HEK293 (cell line): ENCODE measurements around the gene HSD17B1.

ENCODE experiments used
- CTCF ChIA-PET: fragments of 350-600 bp; formaldehyde crosslinking; extraction: SDS; loops from one replicate; lab custom pipeline; 2021; ENCODE audit warnings: antibody characterized with exemption; lab: Yijun Ruan, JAX
- POLR2A ChIA-PET: fragments of 300-600 bp; formaldehyde crosslinking; extraction: SDS; loops from one replicate; lab custom pipeline; 2020; ENCODE audit warnings: antibody characterized with exemption, inconsistent platforms; lab: Yijun Ruan, JAX
- H3K27ac ChIP-seq: fragments of 200-500 bp; sonication (Bioruptor generic); 2 replicates; pipeline ENCODE4 v1.5.1; 2014; ENCODE audit warnings: low read depth, low read length, control low read depth, inconsistent platforms; ENCODE audit errors: extremely low read depth
- H3K36me3 ChIP-seq, 2 experiments: fragments of 200-500 bp in 1 of 2; sonication (Bioruptor generic) in 1 of 2; 1 replicate in 1 of 2; 2 replicates in 1 of 2; pipeline ENCODE4 v1.5.1; 2014 to 2017; ENCODE audit warnings: inconsistent platforms in 2 of 2, low read length in 2 of 2; ENCODE audit not compliant: control insufficient read depth in 2 of 2, insufficient read depth in 1 of 2
- H3K4me1 ChIP-seq: fragments of 200-500 bp; sonication (Bioruptor generic); 2 replicates; pipeline ENCODE4 v1.5.1; 2014; ENCODE audit warnings: mild to moderate bottlenecking, low read length, inconsistent platforms; ENCODE audit not compliant: control insufficient read depth, insufficient read depth
- H3K4me3 ChIP-seq: 2 replicates; pipeline ENCODE4 v1.5.1; 2011; ENCODE audit warnings: low read depth, mild to moderate bottlenecking, control low read depth, low read length, moderate library complexity
- H3K9me3 ChIP-seq: fragments of 200-500 bp; sonication (Bioruptor generic); 2 replicates; pipeline ENCODE4 v1.5.1; 2014; ENCODE audit warnings: low read depth, low read length, inconsistent platforms; ENCODE audit not compliant: control insufficient read depth, insufficient read depth
- ATF2 ChIP-seq: fragments of 450-650 bp; formaldehyde crosslinking; IDR thresholded peaks from 2 replicates; pipeline ENCODE4 v1.5.1; 2016; ENCODE audit warnings: missing biosample characterization, missing genetic modification characterization, low read depth
- REPIN1 ChIP-seq: fragments of 450-650 bp; formaldehyde crosslinking; IDR thresholded peaks from 2 replicates; pipeline ENCODE4 v1.5.1; 2017; ENCODE audit warnings: missing biosample characterization, missing genetic modification characterization, low read depth
- SETDB1 ChIP-seq: IDR thresholded peaks from one replicate; pipeline ENCODE4 v1.6.1; 2017; ENCODE audit warnings: mild to moderate bottlenecking, low read length, moderate library complexity, mixed read lengths; ENCODE audit not compliant: insufficient read length
- SP7 ChIP-seq: fragments of 450-650 bp; formaldehyde crosslinking; IDR thresholded peaks from 2 replicates; pipeline ENCODE4 v1.5.1; 2016; ENCODE audit warnings: missing biosample characterization, missing genetic modification characterization
- TCF7L2 ChIP-seq: IDR thresholded peaks from 2 replicates; pipeline ENCODE4 v1.6.1; 2011; ENCODE audit warnings: low read depth, mild to moderate bottlenecking, inconsistent platforms, low read length, moderate library complexity, borderline replicate concordance
- ZBTB17 ChIP-seq: fragments of 450-650 bp; formaldehyde crosslinking; IDR thresholded peaks from 2 replicates; pipeline ENCODE4 v1.5.1; 2016; ENCODE audit warnings: missing biosample characterization, missing genetic modification characterization
- ZBTB44 ChIP-seq: fragments of 450-650 bp; IDR thresholded peaks from 2 replicates; pipeline ENCODE4 v1.5.1; 2018; ENCODE audit warnings: missing biosample characterization, mild to moderate bottlenecking, missing genetic modification characterization
- ZBTB48 ChIP-seq: fragments of 450-650 bp; formaldehyde crosslinking; IDR thresholded peaks from 2 replicates; pipeline ENCODE4 v1.5.1; 2016; ENCODE audit warnings: missing biosample characterization, missing genetic modification characterization
- ZIC2 ChIP-seq: fragments of 450-650 bp; formaldehyde crosslinking; IDR thresholded peaks from 2 replicates; pipeline ENCODE4 v1.5.1; 2016; ENCODE audit warnings: missing biosample characterization, missing genetic modification characterization
- ZNF133 ChIP-seq: fragments of 450-650 bp; formaldehyde crosslinking; IDR thresholded peaks from 2 replicates; pipeline ENCODE4 v1.5.1; 2016; ENCODE audit warnings: missing biosample characterization, missing genetic modification characterization
- ZNF335 ChIP-seq: fragments of 450-650 bp; formaldehyde crosslinking; conservative IDR thresholded peaks from 2 replicates; pipeline ENCODE4 v1.5.1; 2016; ENCODE audit warnings: missing biosample characterization, missing genetic modification characterization
- ZNF341 ChIP-seq: fragments of 450-650 bp; formaldehyde crosslinking; IDR thresholded peaks from 2 replicates; pipeline ENCODE4; 2016; ENCODE audit warnings: low read depth, missing biosample characterization, missing genetic modification characterization
- ZNF449 ChIP-seq: fragments of 450-650 bp; formaldehyde crosslinking; IDR thresholded peaks from 2 replicates; pipeline ENCODE4 v1.5.1; 2017; ENCODE audit warnings: missing biosample characterization, mild to moderate bottlenecking, missing genetic modification characterization, moderate library complexity
- ZNF488 ChIP-seq: fragments of 450-650 bp; formaldehyde crosslinking; IDR thresholded peaks from 2 replicates; pipeline ENCODE4 v1.5.1; 2016; ENCODE audit warnings: missing biosample characterization, missing genetic modification characterization
- ZNF510 ChIP-seq: fragments of 450-650 bp; formaldehyde crosslinking; IDR thresholded peaks from 2 replicates; pipeline ENCODE4 v1.5.1; 2018; ENCODE audit warnings: mild to moderate bottlenecking, missing genetic modification characterization, missing biosample characterization; ENCODE audit not compliant: insufficient replicate concordance
- ZNF518A ChIP-seq: fragments of 450-650 bp; formaldehyde crosslinking; conservative IDR thresholded peaks from 2 replicates; pipeline ENCODE4 v1.5.1; 2016; ENCODE audit warnings: low read depth, missing biosample characterization, missing genetic modification characterization
- ZNF610 ChIP-seq: fragments of 450-650 bp; formaldehyde crosslinking; IDR thresholded peaks from 2 replicates; pipeline ENCODE4 v1.5.1; 2016; ENCODE audit warnings: missing biosample characterization, missing genetic modification characterization, borderline replicate concordance
- ZNF624 ChIP-seq: fragments of 450-650 bp; formaldehyde crosslinking; IDR thresholded peaks from 2 replicates; pipeline ENCODE4 v1.5.1; 2017; ENCODE audit warnings: missing biosample characterization, missing genetic modification characterization
- ZNF776 ChIP-seq: fragments of 450-650 bp; formaldehyde crosslinking; IDR thresholded peaks from 2 replicates; pipeline ENCODE4 v1.5.0; 2017; ENCODE audit warnings: missing biosample characterization, missing genetic modification characterization, borderline replicate concordance
- ZSCAN16 ChIP-seq: fragments of 450-650 bp; formaldehyde crosslinking; IDR thresholded peaks from 2 replicates; pipeline ENCODE4 v1.5.1; 2016; ENCODE audit warnings: missing biosample characterization, missing genetic modification characterization

HSD17B1 gene

GRCh38 chr17:42529061-42529460, 23.7 kb upstream of the HSD17B1 start (continued):
- TF ChIP-seq ZNF518A (tag by site-specific recombination) (no peak), SP7 (tag by site-specific recombination) (no peak), ZNF510 (tag by site-specific recombination) (no peak), ZNF488 (tag by site-specific recombination) (no peak)

GRCh38 chr17:42530952-42531454, 21.7 kb upstream of the HSD17B1 start:
- Histone ChIP-seq H3K27ac (peak overlapping the region; percentile 70), H3K4me1 (peaks cover 22% of the 10 kb centered on the region), H3K9me3 (no peaks in the 10 kb centered on the region), H3K36me3 (no peaks in the 10 kb centered on the region), H3K4me3 (no peak overlapping the region)
- TF ChIP-seq REPIN1 (tag by site-specific recombination), result no peak
- peak; percentile 24; the same call in 1 of the 2 replicates for TF ChIP-seq ZIC2 (tag by site-specific recombination)
- peak; percentile 14 for TF ChIP-seq SETDB1
- no peak for TF ChIP-seq ZNF133 (tag by site-specific recombination)
- peak; percentile 99 for TF ChIP-seq ZSCAN16 (tag by site-specific recombination)
- ChIA-PET CTCF (interaction anchor here (0.6 to 3.4 kb wide), 11 partner anchors 11 to 219 kb away, joined by 3 to 22 read pairs (median 5); no protein-coding TSS in a partner anchor), POLR2A (interaction anchor here (0.6 to 1.9 kb wide), 6 partner anchors 11 to 255 kb away, joined by 3 to 12 read pairs (median 4); partner anchors contain the start of genes CAVIN1 and STAT5B)

- POLR2A ChIA-PET, result interaction anchor here (0.6 to 1.9 kb wide), 4 partner anchors 11 to 256 kb away, joined by 3 to 7 read pairs (median 3); partner anchors contain the start of genes CAVIN1 and STAT5B
- Histone ChIP-seq H3K4me1 (peaks cover 22% of the 10 kb centered on the region), H3K4me3 (peak overlapping the region; percentile 37), H3K36me3 (no peaks in the 10 kb centered on the region), H3K9me3 (no peaks in the 10 kb centered on the region), H3K27ac (peak overlapping the region; percentile 70; the same call in 1 of the 2 replicates)
- CTCF ChIA-PET, result interaction anchor here (0.6 to 3.4 kb wide), 9 partner anchors 12 to 311 kb away, joined by 3 to 22 read pairs (median 5); no protein-coding TSS in a partner anchor
- TF ChIP-seq ZNF624 (no peak), ZBTB17 (tag by site-specific recombination) (peak; percentile 80), TCF7L2 (peak; percentile 65; the same call in 1 of the 2 replicates), ATF2 (tag by site-specific recombination) (no peak), ZBTB44 (peak; percentile 99), ZNF341 (peak; percentile 54), ZNF776 (tag by site-specific recombination) (no peak), ZNF610 (peak; percentile 96), ZNF449 (tag by site-specific recombination) (0 out of 2 replicates have a peak, but pooled peaks have one; percentile 18), ZNF335 (tag by site-specific recombination) (peak; percentile 43), ZBTB48 (tag by site-specific recombination) (no peak)
Measured at GRCh38 chr17:42531455-42532354, 21.0 kb upstream of the HSD17B1 start.
